Measurements from ENCODE around the gene SLC22A16. TPM values are rescaled to one million over a fixed set of nuclear protein-coding genes. Genes with fewer than 3 reads are reported as not detected.

Gene SLC22A16
- total RNA-seq, 4 donors from 2014 or later = 0.27 TPM; not detected in 3

DNA sequence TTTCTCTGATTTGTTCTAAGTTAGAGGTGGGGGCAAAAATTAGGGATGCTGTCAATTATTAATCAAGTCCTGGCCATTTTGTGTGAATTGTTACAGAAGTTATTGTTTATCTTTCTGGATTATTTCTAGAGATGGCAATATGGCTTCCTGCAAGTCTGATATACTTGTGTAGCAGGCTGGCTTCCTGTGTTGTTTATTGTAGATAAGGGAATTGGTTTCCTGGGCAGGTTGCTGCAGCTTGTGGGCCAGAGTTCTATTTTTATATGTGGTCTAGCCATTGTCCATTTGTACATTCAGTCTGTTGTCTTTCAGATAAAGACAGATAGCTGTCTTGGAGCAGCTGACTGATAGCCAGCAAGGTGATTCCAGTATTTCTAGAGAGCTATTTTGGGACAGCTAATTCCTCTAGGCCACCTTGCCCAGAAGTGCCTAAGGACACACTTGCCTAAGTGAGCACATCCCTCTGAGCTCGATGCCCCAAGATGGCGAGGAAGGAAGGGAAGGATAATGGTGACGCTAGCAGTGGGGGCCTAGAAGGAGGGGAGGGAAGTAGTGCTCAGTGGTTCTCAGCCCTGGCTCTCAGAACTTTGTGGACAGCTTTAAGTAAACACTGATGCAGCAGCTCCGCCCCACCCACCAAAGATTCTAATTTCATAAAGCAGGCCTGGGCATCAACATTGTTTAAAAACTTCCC is 86.6 kb downstream of the SLC22A16 start:
- Histone ChIP-seq H3K4me1 (no peaks in the 10 kb centered on the region), H3K36me3 (no peaks in the 10 kb centered on the region), H3K9me3 (no peaks in the 10 kb centered on the region), H3K27ac (no peak overlapping the region), H3K27me3 (no peaks in the 10 kb centered on the region), H3K4me3 (replicated peaks in 1 of 3) (no peak overlapping the region)
- no peak for DNase-seq
- WGBS, 2 donors = 78 to 83% methylated on average over 4 of the region's 4 CpGs
- intact Hi-C loops (cut with DNase I) = loop anchor here (5.0 to 10.0 kb wide), 2 partner anchors 213 to 345 kb away; partner anchors contain the start of gene WASF1
- no peak for TF ChIP-seq POLR2A (IDR thresholded peaks at IDR 0.05)
- TF ChIP-seq, protein P1, sequence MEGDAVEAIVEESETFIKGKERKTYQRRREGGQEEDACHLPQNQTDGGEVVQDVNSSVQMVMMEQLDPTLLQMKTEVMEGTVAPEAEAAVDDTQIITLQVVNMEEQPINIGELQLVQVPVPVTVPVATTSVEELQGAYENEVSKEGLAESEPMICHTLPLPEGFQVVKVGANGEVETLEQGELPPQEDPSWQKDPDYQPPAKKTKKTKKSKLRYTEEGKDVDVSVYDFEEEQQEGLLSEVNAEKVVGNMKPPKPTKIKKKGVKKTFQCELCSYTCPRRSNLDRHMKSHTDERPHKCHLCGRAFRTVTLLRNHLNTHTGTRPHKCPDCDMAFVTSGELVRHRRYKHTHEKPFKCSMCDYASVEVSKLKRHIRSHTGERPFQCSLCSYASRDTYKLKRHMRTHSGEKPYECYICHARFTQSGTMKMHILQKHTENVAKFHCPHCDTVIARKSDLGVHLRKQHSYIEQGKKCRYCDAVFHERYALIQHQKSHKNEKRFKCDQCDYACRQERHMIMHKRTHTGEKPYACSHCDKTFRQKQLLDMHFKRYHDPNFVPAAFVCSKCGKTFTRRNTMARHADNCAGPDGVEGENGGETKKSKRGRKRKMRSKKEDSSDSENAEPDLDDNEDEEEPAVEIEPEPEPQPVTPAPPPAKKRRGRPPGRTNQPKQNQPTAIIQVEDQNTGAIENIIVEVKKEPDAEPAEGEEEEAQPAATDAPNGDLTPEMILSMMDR (IDR thresholded peaks at IDR 0.05) = no peak

DNA sequence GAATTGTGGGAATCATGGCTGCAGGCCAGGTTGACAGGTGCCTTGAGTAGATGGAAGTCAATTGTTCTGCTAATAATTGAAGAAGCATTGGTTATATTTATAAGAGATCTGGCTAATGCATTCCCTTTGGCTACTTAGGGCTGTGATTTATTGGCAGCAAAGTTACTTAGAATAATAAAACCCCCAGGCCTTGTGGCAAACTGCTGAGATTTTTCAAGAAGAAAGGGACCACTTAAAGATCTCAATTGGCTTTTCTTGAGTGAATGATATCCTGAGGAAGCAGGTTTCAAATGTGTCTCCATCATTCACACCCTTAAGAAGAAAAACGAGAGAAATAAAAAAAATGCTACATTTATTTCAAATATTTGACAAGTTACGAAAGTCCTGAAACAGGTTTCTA is 88.4 kb downstream of the SLC22A16 start:
- no peaks in the 10 kb centered on the region for H3K36me3 ChIP-seq
- H3K27ac ChIP-seq = no peak overlapping the region
- TF ChIP-seq POLR2A (IDR thresholded peaks at IDR 0.05) = no peak
- TF ChIP-seq, protein P1 (IDR thresholded peaks at IDR 0.05) = no peak
- DNase-seq = no peak
- no peaks in the 10 kb centered on the region for H3K9me3 ChIP-seq
- H3K4me3 ChIP-seq (replicated peaks in 1 of 3) = no peak overlapping the region
- no peaks in the 10 kb centered on the region for H3K4me1 ChIP-seq
- intact Hi-C loops (cut with DNase I) = no loop called here
- no peaks in the 10 kb centered on the region for H3K27me3 ChIP-seq
- 75 to 87% methylated on average over 2 of the region's 2 CpGs for WGBS, 2 donors

DNA sequence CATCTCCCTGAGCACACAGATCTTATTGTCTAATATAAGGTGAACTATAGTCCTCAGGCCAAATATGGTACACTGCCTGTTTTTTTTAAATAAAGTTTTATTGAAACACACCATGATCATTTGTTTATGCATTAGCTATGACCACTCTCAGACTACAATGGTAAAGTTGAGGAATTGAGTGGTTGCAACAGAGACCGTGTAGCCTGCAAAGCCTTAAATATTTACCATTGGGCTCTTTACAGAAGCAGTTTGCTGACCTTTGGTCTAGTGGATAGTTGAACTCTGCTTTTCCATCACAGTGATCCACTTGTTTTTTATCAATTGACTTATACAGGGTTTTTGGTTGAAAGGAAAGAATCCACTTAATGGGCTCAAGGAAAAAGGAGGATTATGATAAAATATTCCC is 91.0 kb downstream of the SLC22A16 start:
- intact Hi-C loops (cut with DNase I) = no loop called here

DNA sequence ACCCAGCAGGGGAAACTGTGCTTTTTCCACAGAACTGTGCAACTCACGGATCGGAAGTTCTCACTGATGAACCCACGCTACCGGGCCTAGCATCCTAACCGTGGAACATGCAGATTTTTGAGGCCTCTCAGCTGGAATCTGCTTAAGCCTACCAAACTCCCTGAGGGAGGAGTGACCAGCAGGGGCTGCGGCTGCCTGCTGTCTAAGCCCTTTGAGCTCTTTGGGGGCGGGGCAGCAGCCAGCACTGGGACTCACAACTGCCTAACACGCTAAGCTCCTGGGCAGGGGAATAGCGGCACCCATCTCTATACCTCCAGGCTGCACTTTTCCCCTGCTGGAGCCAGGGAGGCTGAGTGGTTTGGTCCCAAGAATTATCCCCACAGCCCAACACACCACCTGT is 97.9 kb downstream of the SLC22A16 start:
- Histone ChIP-seq H3K27ac (no peak overlapping the region), H3K4me1 (no peaks in the 10 kb centered on the region), H3K4me3 (replicated peaks in 1 of 3) (no peak overlapping the region), H3K27me3 (no peaks in the 10 kb centered on the region), H3K9me3 (no peaks in the 10 kb centered on the region), H3K36me3 (no peaks in the 10 kb centered on the region)
- WGBS, 2 donors = 52 to 67% methylated on average over 6 to 7 of the region's 9 CpGs
- no peak for DNase-seq
- TF ChIP-seq, protein P1 (IDR thresholded peaks at IDR 0.05) = no peak
- no peak for TF ChIP-seq POLR2A (IDR thresholded peaks at IDR 0.05)
- intact Hi-C loops (cut with DNase I) = no loop called here

More for the DNA sequence above, 91.0 kb downstream of the SLC22A16 start:
- DNase-seq = no peak
- Histone ChIP-seq H3K36me3 (no peaks in the 10 kb centered on the region), H3K9me3 (no peaks in the 10 kb centered on the region), H3K27me3 (no peaks in the 10 kb centered on the region), H3K4me1 (no peaks in the 10 kb centered on the region), H3K4me3 (replicated peaks in 1 of 3) (no peak overlapping the region), H3K27ac (no peak overlapping the region)
- TF ChIP-seq, protein P1 (IDR thresholded peaks at IDR 0.05) = no peak
- no peak for TF ChIP-seq POLR2A (IDR thresholded peaks at IDR 0.05)
- 78 to 84% methylated on average over 1 of the region's 1 CpG for WGBS, 2 donors

Other genes starting within 250 kb of the SLC22A16 start
- gene METTL24, start 118.3 kb downstream of the SLC22A16 start, total RNA-seq = 10 to 100 TPM in 1 of 4 donors, 1 to 10 TPM in 3; 2.6 to 12.6 (median 4.0) TPM
- 1 to 10 TPM; 2.5 to 5.0 (median 2.6) TPM for gene DDO, start 61.0 kb downstream of the SLC22A16 start, total RNA-seq